BE2C (cell line): ENCODE measurements around the gene LRRC34.

Experiments used
- DNase-seq: peaks from one replicate; pipeline ENCODE4 v3.0.0-alpha.2; 2020
- H3K27me3 ChIP-seq: fragments of 250-450 bp; sonication (Bioruptor Pico); 2 replicates; pipeline ENCODE4 v1.5.1; 2020; ENCODE audit warnings: mild to moderate bottlenecking
- H3K36me3 ChIP-seq: fragments of 250-450 bp; sonication (Bioruptor Pico); 2 replicates; pipeline ENCODE4 v1.5.1; 2020; ENCODE audit warnings: mild to moderate bottlenecking
- H3K4me1 ChIP-seq: fragments of 250-450 bp; sonication (Bioruptor Pico); 2 replicates; pipeline ENCODE4 v1.5.1; 2020
- H3K4me3 ChIP-seq: 2 replicates; pipeline ENCODE4 v1.5.1; 2011; ENCODE audit warnings: low read depth, low read length
- H3K9me3 ChIP-seq: fragments of 250-450 bp; sonication (Bioruptor Pico); 2 replicates; pipeline ENCODE4 v1.5.1; 2020
- CTCF ChIP-seq: IDR thresholded peaks from 2 replicates; pipeline ENCODE4 v1.5.1; 2012; ENCODE audit warnings: mild to moderate bottlenecking, low read depth, low read length

The LRRC34 gene

GRCh38 chr3:169772897-169773816 lies 39.5 kb downstream of the LRRC34 start, which contains the start of gene MYNN:
Gene MYNN, plus strand, starts transcription at chr3:169773396. Its CDS starts 900 bp downstream, at chr3:169774296.
- Histone ChIP-seq H3K4me1 (no peaks in the 10 kb centered on the region), H3K36me3 (peaks cover 30% of the 10 kb centered on the region), H3K9me3 (no peaks in the 10 kb centered on the region), H3K27me3 (no peaks in the 10 kb centered on the region), H3K4me3 (peak within 1 kb of the TSS; percentile 98)
- 0 out of 2 replicates have a peak, but pooled peaks have one; percentile 11 for TF ChIP-seq CTCF
- DNase-seq = peak; percentile 92

GRCh38 chr3:169772305-169772896 lies 40.3 kb downstream of the LRRC34 start:
- no peak for TF ChIP-seq CTCF

GRCh38 chr3:169771497-169772304 lies 41.0 kb downstream of the LRRC34 start:
- peak; percentile 77 for DNase-seq
- Histone ChIP-seq H3K27me3 (no peaks in the 10 kb centered on the region), H3K4me3 (peak overlapping the region; percentile 98), H3K4me1 (no peaks in the 10 kb centered on the region), H3K36me3 (peaks cover 17% of the 10 kb centered on the region), H3K9me3 (no peaks in the 10 kb centered on the region)
- TF ChIP-seq CTCF = no peak

More at GRCh38 chr3:169772305-169772896, 40.3 kb downstream of the LRRC34 start:
- DNase-seq = peak; percentile 81
- H3K4me3 ChIP-seq = peak overlapping the region; percentile 98
- H3K27me3 ChIP-seq = no peaks in the 10 kb centered on the region
- H3K9me3 ChIP-seq = no peaks in the 10 kb centered on the region
- H3K4me1 ChIP-seq = no peaks in the 10 kb centered on the region
- H3K36me3 ChIP-seq = peaks cover 24% of the 10 kb centered on the region

- Histone ChIP-seq H3K36me3 (peaks cover under 1% of the 10 kb centered on the region; the same call in 1 of the 2 replicates), H3K4me1 (no peaks in the 10 kb centered on the region), H3K27me3 (no peaks in the 10 kb centered on the region), H3K4me3 (peak within 1 kb of the TSS; percentile 54), H3K9me3 (no peaks in the 10 kb centered on the region)
- DNase-seq = peak; percentile 86
- TF ChIP-seq CTCF = no peak
Measured at GRCh38 chr3:169769287-169770181, 43.2 kb downstream of the LRRC34 start, which contains the start of gene ACTRT3. Gene ACTRT3, minus strand, starts transcription at chr3:169769561. Its CDS starts 41 bp downstream, at chr3:169769520.

GRCh38 chr3:169764882-169765612 lies 47.7 kb downstream of the LRRC34 start, which contains the start of gene TERC:
Gene TERC, minus strand, starts transcription at chr3:169765060.
- Histone ChIP-seq H3K4me1 (no peaks in the 10 kb centered on the region), H3K9me3 (no peaks in the 10 kb centered on the region), H3K27me3 (no peaks in the 10 kb centered on the region), H3K36me3 (no peaks in the 10 kb centered on the region), H3K4me3 (peak within 1 kb of the TSS; percentile 79)
- no peak for TF ChIP-seq CTCF
- DNase-seq = peak; percentile 95
